GM06990 (cell line): ENCODE results near the gene CCL27.

Experiments used
- DNase-seq: peaks from one replicate; pipeline ENCODE4 v3.0.0-alpha.2; 2011; ENCODE audit not compliant: insufficient read length; ENCODE audit errors: extremely low read depth
- H3K27me3 ChIP-seq: replicated peaks from 2 replicates; pipeline ENCODE4 v1.6.0; 2011; ENCODE audit warnings: low read length; ENCODE audit not compliant: control insufficient read depth, insufficient read depth
- H3K36me3 ChIP-seq: 2 replicates; pipeline ENCODE4 v1.5.1; 2011; ENCODE audit warnings: low read length; ENCODE audit not compliant: control insufficient read depth, insufficient read depth
- H3K4me3 ChIP-seq: replicated peaks from 2 replicates; pipeline ENCODE4 v1.5.1; 2011; ENCODE audit warnings: low read depth, mild to moderate bottlenecking, control low read depth, low read length
- CTCF ChIP-seq: IDR thresholded peaks from 2 replicates; pipeline ENCODE4 v1.5.1; 2011; ENCODE audit warnings: low read length, control low read depth, mild to moderate bottlenecking, inconsistent platforms; ENCODE audit not compliant: insufficient read depth, poor library complexity, severe bottlenecking

CCL27 gene

GRCh38 chr9:34662526-34663302 is at the start of gene CCL27:
Gene CCL27, minus strand, starts transcription at chr9:34662657. Its CDS starts 24 bp downstream, at chr9:34662633.
- Histone ChIP-seq H3K36me3 (no peaks in the 10 kb centered on the region), H3K27me3 (no peaks in the 10 kb centered on the region), H3K4me3 (no peak within 1 kb of the TSS)
- TF ChIP-seq CTCF, result no peak
- DNase-seq, result no peak

GRCh38 chr9:34712140-34712539 is 49.7 kb upstream of the CCL27 start:
- no peak for TF ChIP-seq CTCF
- Histone ChIP-seq H3K36me3 (no peaks in the 10 kb centered on the region), H3K27me3 (no peaks in the 10 kb centered on the region; the same call in none of the 2 replicates), H3K4me3 (no peak overlapping the region)
- DNase-seq, result no peak

- TF ChIP-seq CTCF, result no peak
- no peaks in the 10 kb centered on the region for H3K36me3 ChIP-seq
- no peaks in the 10 kb centered on the region; the same call in none of the 2 replicates for H3K27me3 ChIP-seq
- no peak for DNase-seq
- H3K4me3 ChIP-seq, result no peak within 1 kb of the TSS
Observed at GRCh38 chr9:34710023-34710422, 47.6 kb upstream of the CCL27 start, which contains the start of gene CCL21. Gene CCL21, minus strand, starts transcription at chr9:34710136. Its CDS starts 70 bp downstream, at chr9:34710066.

- no peak for DNase-seq
- Histone ChIP-seq H3K36me3 (no peaks in the 10 kb centered on the region), H3K27me3 (no peaks in the 10 kb centered on the region; the same call in none of the 2 replicates), H3K4me3 (no peak overlapping the region)
- TF ChIP-seq CTCF, result no peak
Observed at GRCh38 chr9:34709196-34709978, 46.9 kb upstream of the CCL27 start.

GRCh38 chr9:34707130-34707529 is 44.7 kb upstream of the CCL27 start:
- no peaks in the 10 kb centered on the region for H3K36me3 ChIP-seq

More at GRCh38 chr9:34707130-34707529, 44.7 kb upstream of the CCL27 start:
- no peak overlapping the region for H3K4me3 ChIP-seq
- no peaks in the 10 kb centered on the region; the same call in none of the 2 replicates for H3K27me3 ChIP-seq
- DNase-seq, result no peak
- no peak for TF ChIP-seq CTCF
